NCI-H345 treated with DMSO at 0.1 percent for 48 hours (cell line): ENCODE measurements around the gene CLIC2.

Source experiments
- DNase-seq: peaks from one replicate; lab custom pipeline; 2025; ENCODE audit not compliant: unreplicated experiment; lab: John Stamatoyannopoulos, UW

Gene CLIC2

GRCh38 chrX:155263854-155264628, 70.4 kb downstream of the CLIC2 start, which contains the start of gene RAB39B:
RAB39B (minus strand) TSS chrX:155264491; CDS start chrX:155264288, 203 bp downstream.
- peak; percentile 58 for DNase-seq

- DNase-seq: peak; percentile 5
Measured at GRCh38 chrX:155262970-155263754, 71.3 kb downstream of the CLIC2 start.

GRCh38 chrX:155259752-155260151, 74.7 kb downstream of the CLIC2 start:
- no peak for DNase-seq

- no peak for DNase-seq
Measured at GRCh38 chrX:155251391-155251790, 83.0 kb downstream of the CLIC2 start.

GRCh38 chrX:155247497-155247896, 86.9 kb downstream of the CLIC2 start:
- DNase-seq: no peak

GRCh38 chrX:155246748-155247147, 87.7 kb downstream of the CLIC2 start:
- DNase-seq: no peak

GRCh38 chrX:155242300-155242699, 92.1 kb downstream of the CLIC2 start:
- no peak for DNase-seq

GRCh38 chrX:155237719-155238118, 96.7 kb downstream of the CLIC2 start:
- no peak for DNase-seq

- no peak for DNase-seq
Measured at GRCh38 chrX:155235891-155236290, 98.5 kb downstream of the CLIC2 start.

- no peak for DNase-seq
Measured at GRCh38 chrX:155231163-155231562, 103.3 kb downstream of the CLIC2 start.
